Tibial nerve (tissue), 4 donors: Measurements from ENCODE around the gene ERVV-1.
"Not testable (repeated sequence)": the region's sequence is repeated elsewhere in the genome, so short reads cannot be mapped to it uniquely, and the experiment has no call there.

ENCODE experiments used
- EP300 ChIP-seq, 2 donors: sonication (generic); formaldehyde crosslinking; IDR thresholded peaks; one replicate each; pipeline ENCODE4 v1.6.1; 2017; ENCODE audit warnings: antibody characterized with exemption in 2 of 2, mild to moderate bottlenecking in 1 of 2
- POLR2A ChIP-seq, 2 donors: fragments of 450-650 bp; IDR thresholded peaks; one replicate each; pipeline ENCODE4 v1.6.1; 2017; ENCODE audit warnings: antibody characterized with exemption in 2 of 2, mild to moderate bottlenecking in 2 of 2, moderate library complexity in 2 of 2
- TF ChIP-seq, protein P1 (sequence below), 5 experiments: fragments of 200-600 bp in 3 of 5; fragments of 450-650 bp in 2 of 5; sonication (generic) in 3 of 5; IDR thresholded peaks; one replicate each; pipeline ENCODE4 v1.5.1; 2016 to 2019; ENCODE audit warnings: antibody characterized with exemption in 5 of 5, mild to moderate bottlenecking in 3 of 5, moderate library complexity in 2 of 5

DNA sequence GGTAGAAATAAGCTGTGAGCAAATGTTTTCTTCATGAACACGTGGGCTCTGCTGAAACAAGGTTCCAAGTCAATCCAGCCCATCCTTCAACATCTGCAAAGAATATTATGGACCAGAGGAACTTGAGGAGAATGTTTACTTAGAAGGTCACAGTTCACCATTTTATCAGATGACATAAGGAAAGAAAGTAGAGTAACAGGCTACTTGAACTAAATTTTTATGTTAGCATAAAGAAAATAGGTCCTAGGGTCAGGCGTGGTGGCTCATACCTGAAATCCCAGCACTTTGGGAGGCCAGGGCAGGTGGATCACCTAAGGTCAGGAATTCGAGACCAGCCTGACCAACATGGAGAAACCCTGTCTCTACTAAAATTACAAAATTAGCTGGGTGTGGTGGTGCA, 30.6 kb upstream of the ERVV-1 start:
- TF ChIP-seq, protein P1, sequence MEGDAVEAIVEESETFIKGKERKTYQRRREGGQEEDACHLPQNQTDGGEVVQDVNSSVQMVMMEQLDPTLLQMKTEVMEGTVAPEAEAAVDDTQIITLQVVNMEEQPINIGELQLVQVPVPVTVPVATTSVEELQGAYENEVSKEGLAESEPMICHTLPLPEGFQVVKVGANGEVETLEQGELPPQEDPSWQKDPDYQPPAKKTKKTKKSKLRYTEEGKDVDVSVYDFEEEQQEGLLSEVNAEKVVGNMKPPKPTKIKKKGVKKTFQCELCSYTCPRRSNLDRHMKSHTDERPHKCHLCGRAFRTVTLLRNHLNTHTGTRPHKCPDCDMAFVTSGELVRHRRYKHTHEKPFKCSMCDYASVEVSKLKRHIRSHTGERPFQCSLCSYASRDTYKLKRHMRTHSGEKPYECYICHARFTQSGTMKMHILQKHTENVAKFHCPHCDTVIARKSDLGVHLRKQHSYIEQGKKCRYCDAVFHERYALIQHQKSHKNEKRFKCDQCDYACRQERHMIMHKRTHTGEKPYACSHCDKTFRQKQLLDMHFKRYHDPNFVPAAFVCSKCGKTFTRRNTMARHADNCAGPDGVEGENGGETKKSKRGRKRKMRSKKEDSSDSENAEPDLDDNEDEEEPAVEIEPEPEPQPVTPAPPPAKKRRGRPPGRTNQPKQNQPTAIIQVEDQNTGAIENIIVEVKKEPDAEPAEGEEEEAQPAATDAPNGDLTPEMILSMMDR (IDR thresholded peaks at IDR 0.05): not testable (repeated sequence)
- TF ChIP-seq POLR2A, EP300 (IDR thresholded peaks at IDR 0.05): not testable (repeated sequence)
